NCI-H2029 (cell line): ENCODE measurements around the gene ATG4B.
A peak's percentile ranks its signal among the peaks of the same experiment; 100 is the strongest.

Experiments used
- DNase-seq: peaks from one replicate; lab custom pipeline; 2025; lab: John Stamatoyannopoulos, UW

The ATG4B gene

DNA sequence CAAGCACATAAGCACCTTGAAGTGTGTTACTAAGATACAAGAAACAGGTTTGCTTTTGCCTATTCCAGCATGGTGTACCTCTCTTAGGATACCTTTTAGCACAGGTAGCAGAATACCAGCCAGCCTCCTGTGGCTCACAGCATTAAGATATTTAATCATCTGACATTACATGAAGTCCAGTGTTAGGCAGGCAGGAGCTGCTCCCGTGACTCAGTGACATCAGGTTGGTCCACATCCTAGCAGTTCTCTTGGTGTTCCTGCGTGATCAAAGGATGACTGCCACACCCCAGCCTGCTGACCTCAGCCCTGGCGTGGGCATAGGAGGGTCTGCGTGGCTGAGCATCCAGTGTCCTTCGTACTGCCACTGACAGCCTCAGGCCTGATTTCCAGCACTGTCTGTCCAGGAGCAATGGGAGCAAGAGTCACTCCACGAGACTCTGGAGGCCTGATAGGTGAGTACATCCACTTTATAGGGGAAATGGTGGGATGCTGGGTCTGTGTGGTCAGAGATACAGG lies 52.8 kb downstream of the ATG4B start:
- DNase-seq: no peak

DNA sequence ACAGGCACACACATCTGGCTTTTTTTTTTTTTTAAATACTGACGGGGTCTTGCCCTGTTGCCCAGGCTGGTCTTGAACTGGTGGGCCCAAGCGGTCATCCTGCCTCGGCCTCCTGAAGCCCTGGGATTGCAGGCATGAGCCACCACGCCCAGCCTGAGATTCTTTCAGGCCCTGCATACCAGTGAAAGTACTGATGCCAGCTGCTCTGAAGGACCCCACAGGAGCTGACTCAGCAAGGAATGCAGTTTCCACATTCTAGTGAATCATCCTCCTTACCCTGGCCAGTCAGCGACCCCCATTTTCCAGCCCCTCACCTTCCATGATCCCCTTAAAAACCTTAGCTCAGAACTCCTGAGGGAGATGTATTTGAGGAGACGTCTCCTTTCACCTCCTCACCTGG lies 55.0 kb downstream of the ATG4B start:
- no peak for DNase-seq

DNA sequence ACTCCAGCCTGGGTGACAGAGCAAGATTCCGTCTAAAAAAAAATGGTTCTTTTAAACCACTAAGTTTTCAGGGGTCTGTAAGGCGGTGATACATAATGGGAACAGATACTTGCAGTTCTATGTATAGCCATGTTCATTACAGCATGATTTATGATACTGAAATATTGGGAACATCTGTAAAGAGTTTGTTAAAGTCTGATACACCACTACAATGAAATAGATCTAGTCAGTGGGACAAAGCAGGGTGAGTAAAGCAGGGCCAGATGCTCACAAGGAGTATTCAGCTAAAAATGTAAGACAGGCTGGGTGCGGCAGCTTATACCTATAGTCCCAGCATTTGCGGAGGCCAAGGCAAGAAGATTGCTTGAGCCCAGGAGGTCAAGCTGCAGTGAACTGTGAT lies 58.2 kb downstream of the ATG4B start:
- no peak for DNase-seq

DNA sequence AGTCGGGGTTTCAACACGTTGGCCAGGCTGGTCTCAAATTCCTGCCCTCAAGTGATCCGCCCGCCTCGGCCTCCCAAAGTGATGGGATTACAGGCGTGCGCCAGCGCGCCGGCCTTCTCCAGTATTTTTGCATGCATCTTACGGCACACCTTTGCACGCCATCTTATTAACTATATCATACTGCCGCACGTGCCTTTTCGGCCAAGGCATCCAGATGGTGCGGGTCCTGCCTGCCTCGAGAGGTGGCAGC lies 63.6 kb downstream of the ATG4B start:
- DNase-seq: no peak

DNA sequence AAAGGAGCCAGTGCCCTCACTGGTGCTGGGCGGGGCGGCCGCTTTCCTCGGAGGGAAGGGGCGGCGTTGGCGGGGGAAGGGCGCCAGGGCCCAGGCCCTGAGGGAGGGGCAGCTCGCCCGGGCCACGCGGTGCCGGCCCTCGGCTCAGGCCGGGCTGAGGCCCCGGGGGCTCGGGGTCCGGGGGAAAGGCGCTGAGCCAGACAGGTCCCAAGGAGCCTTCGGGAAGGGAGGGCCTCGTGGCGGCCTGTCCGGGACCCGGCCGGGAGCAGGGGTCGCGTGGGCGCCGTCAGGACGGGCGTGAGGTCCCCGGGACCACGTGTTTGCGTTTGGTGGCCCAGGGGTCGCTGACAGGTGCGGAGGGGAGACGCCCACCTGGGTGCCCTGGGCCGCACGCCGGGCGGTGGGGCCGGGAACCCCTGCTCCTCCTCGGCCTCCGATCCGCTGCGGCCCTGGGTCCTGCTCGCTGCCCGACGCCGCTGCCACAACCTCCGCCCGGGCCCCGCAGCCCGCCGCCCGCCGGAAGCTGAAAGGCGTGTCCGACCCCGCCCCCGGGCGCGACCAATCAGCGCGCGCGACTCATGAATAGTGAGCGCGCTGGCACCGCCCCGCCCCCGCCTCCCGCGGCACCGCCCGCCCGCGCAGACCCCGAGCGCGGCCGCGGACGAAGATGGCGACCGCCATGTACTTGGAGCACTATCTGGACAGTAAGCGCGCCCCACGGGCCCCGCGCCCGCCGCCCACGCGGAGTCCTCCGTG lies 64.1 kb downstream of the ATG4B start, which contains the start of gene ING5:
ING5 (plus strand) TSS at position 641 of the 756 bp plus-strand sequence; CDS start at position 668, 27 bp downstream.
- DNase-seq: peak; percentile 88

- DNase-seq: peak; percentile 66
Observed at GRCh38 chr2:241702155-241703031, 64.9 kb downstream of the ATG4B start.

- DNase-seq: no peak
Observed at GRCh38 chr2:241703032-241703604, 65.6 kb downstream of the ATG4B start.

DNA sequence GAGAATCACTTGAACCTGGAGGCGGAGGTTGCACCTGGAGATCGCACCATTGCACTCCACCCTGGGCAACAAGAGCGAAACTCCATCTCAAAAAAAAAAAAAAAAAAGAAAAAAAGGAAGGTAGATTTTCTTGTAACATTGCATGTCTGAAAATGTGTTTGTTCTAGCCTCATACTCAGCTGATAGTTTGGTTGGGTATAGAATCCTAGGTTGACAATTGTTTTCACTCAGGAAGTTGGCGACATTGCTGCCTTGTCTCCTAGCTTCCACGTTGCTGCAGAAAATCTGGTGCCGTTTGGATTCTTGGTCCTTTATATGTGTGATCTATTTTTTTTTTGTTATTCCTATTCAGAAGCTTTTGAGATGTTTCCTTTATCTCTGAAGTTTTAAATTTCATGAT lies 69.0 kb downstream of the ATG4B start:
- no peak for DNase-seq

DNA sequence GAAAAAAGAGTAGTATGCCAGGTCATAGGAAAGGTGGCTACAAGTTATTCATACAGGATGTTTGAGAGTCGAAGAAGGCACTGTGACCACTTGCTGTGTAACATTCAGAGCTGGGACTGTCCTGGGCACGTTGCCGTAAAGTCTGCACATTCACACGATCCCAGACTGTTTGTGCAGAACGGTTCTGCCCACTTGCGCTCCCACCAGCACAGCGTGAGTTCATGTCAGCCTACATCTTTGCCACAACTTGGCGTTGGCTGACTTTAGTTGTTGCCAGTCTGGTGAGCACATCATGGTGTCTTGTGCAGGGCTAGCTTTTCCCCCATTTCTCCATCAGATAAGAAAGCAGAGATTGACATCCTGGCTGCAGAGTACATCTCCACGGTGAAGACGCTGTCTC lies 71.4 kb downstream of the ATG4B start:
- DNase-seq: no peak

DNA sequence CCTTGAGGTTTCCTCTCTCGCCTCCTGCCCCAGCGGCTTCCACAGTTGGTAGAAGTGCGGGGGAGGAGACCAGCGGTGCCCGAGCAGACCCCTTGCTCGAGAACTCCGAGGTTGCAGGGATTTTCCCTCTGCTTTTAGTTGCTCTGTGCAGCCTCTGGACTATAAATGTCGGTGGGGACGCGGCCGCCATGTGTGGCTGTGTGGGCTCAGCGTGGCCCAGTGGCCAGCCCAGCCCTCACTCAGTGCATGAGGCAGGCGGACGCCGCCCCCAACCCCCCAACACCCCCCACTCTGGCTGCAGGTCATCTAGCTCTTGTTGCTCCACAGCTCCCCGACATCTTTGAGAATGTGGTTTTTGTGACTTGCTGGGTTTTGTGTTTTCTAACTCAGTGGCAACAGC lies 81.6 kb downstream of the ATG4B start:
- no peak for DNase-seq

GRCh38 chr2:241720099-241720498 lies 82.6 kb downstream of the ATG4B start:
- no peak for DNase-seq

GRCh38 chr2:241720560-241720959 lies 83.1 kb downstream of the ATG4B start:
- DNase-seq: no peak

DNA sequence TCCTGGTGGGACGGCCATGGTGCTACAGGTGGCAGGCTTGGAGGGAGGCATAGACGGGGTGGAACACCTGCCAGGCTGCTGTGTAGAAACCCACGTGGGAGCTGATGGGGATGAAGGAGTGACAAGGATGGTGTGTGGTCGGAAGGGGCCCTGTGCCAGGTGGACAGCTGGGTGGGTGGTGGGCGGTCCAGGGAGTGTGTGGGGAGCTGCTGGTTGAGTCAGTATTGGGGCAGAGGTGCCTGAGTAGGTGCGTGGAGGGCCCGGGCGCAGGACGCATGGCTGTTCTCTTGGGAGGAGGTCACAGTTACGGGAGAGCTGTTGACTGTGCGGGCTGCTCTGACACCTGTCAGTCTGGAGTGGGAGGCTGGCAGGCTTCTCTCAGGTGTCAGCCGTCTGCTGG lies 84.4 kb downstream of the ATG4B start:
- no peak for DNase-seq

GRCh38 chr2:241722896-241723454 lies 85.5 kb downstream of the ATG4B start:
- no peak for DNase-seq
